ENCODE data around the gene NOP56.

Gene NOP56

DNA sequence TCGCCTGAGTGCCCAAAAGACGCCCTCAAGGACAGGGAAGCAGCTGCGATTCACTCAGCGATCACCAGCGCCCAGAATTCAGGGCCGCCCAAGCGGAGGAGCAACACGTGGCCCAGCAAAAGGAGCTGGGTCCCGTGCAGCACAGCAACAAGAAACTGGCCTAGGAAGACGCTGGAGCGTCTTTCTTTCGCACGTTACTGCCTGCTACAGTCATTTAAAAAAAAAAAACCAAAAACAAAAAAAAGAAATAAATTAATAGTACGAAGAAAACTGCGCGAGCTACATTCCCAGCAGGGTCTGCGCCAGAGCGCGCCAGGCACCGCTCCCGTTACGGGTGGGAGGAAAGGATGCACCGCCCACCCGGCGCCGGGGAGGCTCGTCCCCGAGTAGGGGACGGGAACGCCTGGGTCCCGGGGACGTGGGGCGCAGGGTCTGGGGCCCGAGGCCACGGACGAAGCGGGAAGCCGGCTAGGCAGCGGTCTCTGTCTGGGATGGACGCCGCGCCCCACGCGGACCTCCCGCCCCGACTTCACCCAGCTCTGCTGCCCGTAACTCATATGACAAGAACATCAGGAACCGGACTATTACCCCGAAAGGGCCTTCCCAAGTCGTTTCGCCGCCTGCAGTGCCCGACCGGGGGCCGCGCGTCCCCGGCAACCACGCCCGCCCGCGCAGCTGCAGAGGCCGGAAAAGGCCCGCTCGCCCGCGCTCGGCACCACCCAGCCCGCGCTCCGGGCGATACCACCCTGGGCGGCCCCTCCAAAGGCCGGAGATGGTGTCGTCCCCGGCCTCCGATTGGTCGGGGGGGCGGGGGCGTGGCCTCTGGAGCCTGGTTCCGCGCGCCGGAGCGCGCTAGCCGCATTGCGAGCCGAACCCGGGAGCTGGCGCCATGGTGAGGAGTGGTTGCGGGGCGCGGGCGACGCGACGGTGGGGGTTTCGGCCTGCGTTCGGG is at the start of gene NOP56:
Gene NOP56 (plus strand): TSS at position 861 of the 952 bp plus-strand sequence. CDS start 29 bp downstream, at position 890.
- intact Hi-C loops (cut with DNase I) = loop anchor here (2.0 to 5.0 kb wide), 2 partner anchors 127 to 180 kb away; partner anchors contain the start of gene SNRPB
- DNase-seq = peak; percentile 87 to 99 (median 92)

GRCh38 chr20:2602746-2603145 is 49.7 kb upstream of the NOP56 start:
- intact Hi-C loops (cut with DNase I) = no loop called here
- DNase-seq = no peak

DNA sequence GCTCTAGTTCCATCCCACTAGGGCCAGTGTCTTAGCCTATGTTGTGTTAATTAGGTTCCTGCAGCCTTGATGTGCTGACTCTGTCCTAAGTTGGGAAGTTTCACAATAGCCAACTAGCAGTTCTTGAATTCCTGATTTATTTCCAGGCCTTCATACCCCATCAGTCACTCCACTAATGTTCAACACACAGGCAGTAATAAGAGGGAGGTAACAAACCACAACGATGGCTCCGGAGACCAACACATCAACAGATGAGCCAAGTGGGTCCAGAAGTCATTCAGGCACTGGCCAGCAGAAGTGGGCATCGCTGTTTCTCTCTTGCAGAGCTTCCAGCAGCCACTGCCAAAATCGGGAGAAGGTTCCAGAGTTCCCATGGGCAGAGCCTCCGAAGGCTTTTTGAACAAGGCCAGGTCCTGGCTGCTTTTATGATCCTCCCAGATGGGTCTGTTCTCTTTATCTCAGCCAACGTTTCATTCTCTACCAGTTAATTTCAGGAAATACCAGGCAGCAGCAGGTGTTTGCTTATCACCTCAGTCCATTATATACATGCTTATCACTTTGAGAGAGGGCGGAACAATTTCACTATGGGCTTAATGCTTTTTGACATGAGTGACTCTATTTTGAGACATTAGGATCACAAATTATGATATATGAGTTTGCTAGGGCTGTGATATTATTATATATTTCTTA is 48.5 kb upstream of the NOP56 start:
- intact Hi-C loops (cut with DNase I) = no loop called here
- no peak for DNase-seq

DNA sequence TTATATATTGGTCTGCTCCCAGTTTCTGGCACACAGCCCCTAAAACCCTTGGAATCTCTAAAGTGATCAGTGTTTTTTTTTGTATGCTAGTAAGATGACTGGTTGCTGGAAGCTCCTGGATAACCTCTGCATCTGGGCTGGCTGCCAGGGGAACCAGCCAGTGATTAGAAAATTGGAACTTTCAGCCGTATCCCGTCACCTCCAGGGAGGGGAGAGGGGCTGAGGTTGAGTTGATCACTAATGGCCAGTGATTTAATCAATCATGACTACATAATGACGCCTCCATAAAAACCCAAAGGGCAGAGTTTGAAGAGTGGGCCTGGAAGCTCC is 48.0 kb upstream of the NOP56 start:
- intact Hi-C loops (cut with DNase I) = no loop called here
- DNase-seq = no peak

GRCh38 chr20:2606507-2607006 is 45.9 kb upstream of the NOP56 start:
- no peak for DNase-seq
- intact Hi-C loops (cut with DNase I) = no loop called here

GRCh38 chr20:2610326-2610725 is 42.1 kb upstream of the NOP56 start:
- no peak for DNase-seq
- intact Hi-C loops (cut with DNase I) = no loop called here

DNA sequence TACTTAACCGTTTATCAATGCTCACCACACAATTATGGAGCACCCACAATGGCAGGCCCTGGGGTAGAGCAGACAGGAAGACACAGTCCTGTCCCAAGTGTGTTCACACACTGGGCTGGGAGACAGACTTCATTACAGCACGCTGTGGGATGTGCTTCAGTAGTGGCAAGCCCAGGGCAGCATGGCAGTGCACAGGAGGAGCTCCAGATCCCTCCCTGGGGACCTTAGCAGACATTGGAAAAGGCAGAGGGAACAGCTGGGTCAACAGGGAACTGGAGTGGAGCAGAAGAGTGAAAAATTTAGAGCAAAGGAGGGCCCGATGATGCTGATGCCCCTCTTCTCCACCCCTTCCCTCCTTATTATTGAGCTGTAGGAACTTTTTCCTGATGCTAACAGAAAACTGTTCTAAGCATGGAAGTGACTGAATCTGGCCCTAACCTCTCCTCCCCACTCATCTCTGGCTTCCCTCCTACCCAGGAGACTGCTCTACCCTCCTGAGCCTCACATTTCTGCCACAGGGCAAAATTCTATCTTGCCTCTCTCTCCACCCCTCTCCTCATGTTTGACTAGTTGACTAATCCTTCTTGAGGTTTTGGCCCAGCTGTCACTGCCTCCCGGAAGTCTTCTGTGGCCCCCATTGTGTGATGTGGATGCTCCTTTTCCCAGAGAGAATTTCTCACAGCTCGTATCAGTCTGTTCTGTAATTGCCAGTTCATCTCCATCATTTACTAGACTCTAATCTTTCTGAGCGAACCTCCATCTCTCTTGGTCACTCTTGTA is 41.3 kb upstream of the NOP56 start:
- intact Hi-C loops (cut with DNase I) = no loop called here
- DNase-seq = no peak

GRCh38 chr20:2612073-2612472 is 40.4 kb upstream of the NOP56 start:
- intact Hi-C loops (cut with DNase I) = no loop called here
- DNase-seq = no peak

GRCh38 chr20:2616634-2617033 is 35.8 kb upstream of the NOP56 start:
- intact Hi-C loops (cut with DNase I) = no loop called here
- DNase-seq = no peak

GRCh38 chr20:2617099-2617714 is 35.2 kb upstream of the NOP56 start:
- DNase-seq = no peak
- intact Hi-C loops (cut with DNase I) = no loop called here

DNA sequence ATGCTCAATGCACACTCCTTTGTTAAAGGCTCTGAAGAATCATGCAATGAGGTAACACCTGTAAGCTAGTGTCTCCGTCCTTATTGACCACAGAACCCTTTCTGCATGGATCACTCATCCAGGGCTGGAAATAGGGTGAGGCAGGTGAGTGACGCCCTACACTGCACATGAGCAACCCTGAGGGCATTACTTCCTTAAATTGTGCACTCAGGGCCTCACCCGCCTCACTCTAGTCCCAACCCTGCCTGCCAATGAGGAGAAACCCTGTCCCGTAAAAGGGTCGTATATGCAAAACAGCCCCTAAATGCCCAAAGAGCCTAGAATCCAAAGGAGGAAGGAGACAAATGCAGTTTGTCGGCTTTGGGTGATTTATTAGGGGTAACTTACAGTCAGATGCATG is 33.6 kb upstream of the NOP56 start:
- intact Hi-C loops (cut with DNase I) = no loop called here

DNA sequence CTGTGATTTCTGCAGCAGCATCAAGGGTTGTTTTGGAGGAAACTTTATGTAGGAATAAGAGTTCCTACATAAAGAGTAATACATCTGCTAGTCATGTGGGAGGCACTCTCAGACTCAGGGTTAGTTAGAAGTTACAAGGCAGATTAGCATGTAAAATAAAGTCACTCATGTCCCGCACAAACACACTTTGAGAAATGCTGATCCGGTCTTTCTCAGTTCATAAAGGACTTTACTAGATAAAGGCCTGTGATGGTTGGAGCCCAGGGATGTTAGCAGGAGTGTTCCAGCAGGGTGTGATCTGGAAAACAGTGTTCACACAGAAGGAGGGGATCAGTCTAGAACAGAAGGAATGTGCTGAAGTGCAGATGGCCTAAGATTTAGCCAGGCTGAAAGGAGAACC is 33.1 kb upstream of the NOP56 start:
- DNase-seq = no peak
- intact Hi-C loops (cut with DNase I) = no loop called here

More for the DNA sequence above, 33.6 kb upstream of the NOP56 start:
- DNase-seq = no peak

DNA sequence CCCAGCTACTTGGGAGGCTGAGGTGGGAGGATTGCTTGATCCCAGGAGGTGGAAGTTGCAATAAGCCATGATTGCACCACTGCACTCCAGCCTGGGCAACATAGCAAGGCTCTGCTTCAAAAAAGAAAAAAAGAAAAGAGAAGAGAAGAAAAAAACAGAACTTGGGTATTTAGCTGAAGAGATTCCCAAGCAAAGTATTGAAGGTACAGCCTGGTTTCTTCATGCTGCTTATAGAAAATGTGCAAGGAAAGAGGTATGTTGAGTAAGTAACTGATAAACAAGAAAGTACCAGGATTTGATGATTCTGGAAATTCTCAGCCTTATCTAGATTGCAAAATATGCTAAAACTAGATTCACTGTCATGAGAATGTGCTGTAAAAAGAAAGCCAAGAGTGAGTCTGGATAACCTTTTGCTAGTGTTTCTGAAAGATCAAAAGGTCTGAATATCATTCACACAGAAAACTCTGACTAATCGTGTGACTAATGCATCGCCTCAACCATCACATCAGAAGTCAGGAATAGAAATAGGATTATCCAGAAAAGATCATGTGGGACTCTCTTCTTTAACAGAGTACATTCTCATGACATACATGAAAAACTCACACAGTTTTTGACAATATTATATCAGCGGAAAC is 32.4 kb upstream of the NOP56 start:
- DNase-seq = no peak
- intact Hi-C loops (cut with DNase I) = no loop called here

DNA sequence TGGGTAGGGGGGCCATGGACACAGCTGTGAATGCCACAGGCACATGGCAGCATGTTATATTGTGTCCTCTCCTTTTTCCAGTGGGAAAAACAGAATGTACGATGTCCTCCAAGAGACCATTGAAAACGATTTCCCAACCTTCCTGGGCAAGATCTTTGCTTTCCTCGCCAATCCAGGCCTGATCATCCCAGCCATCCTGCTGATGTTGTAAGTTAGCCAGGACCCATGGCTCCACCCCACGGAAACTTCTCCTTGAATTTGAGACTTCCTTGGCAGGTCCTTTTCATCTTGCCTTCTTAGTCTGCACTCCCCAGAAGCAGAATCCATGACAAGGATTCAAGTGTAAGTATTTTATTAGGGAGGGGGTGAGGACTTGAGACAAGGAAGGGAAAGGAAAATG is 28.2 kb upstream of the NOP56 start:
- DNase-seq = no peak
- intact Hi-C loops (cut with DNase I) = no loop called here

GRCh38 chr20:2625062-2625461 is 27.4 kb upstream of the NOP56 start:
- intact Hi-C loops (cut with DNase I) = no loop called here
- DNase-seq = no peak

DNA sequence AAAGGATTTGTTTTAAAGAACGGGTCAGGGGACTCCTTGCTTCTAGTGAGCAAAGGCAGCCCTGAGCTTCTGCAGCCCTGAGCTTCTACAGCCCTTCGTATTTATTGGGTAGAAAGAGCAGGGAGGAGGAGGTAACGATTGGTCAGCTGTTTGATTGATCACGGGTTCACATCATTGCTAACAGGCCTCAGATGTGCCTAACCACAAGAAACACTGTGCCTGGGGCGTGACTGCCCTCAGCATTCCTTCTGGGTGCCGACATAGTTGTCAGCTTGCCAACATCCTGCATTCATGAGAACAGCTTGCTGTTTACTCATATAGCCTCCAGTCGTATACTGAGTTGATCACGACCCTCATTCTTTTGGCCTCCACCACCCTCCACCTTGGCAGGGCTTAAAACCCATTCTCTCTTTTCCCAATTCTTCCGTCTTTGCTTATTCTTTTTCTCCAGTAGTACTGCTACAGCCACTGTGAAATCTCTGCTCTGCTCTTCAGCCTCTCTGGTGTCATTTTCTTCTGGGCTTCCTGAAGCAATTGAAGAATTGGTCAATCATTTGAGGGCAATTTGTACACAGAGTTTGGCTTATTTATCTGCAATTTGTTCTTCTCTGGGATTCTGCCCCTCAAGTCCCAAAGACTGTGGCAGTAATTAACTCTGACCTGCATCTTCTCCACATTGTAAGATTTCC is 25.4 kb upstream of the NOP56 start:
- intact Hi-C loops (cut with DNase I) = no loop called here

GRCh38 chr20:2631228-2631627 is 21.2 kb upstream of the NOP56 start:
- intact Hi-C loops (cut with DNase I) = no loop called here
- DNase-seq = no peak

More for the DNA sequence above, 25.4 kb upstream of the NOP56 start:
- no peak for DNase-seq

DNA sequence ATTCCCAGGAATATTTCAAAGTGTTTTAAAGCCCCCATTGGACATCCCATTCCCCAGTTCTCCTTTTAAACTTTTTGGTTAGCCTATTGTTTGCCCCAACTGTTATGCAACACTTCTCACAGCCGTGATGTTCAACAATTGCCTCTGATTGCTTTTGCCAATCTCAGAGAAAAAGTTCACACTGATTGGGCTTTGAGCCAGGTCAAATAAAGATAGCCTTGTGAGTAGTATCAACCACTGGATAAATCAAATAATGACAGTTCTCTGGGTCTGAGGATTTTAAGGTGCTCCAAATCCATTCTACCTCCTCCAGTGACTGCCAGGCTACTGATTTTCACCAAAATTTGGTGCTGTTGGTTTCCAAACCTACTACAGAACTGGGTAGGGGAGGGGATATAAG is 19.1 kb upstream of the NOP56 start:
- intact Hi-C loops (cut with DNase I) = no loop called here
- DNase-seq = no peak

GRCh38 chr20:2637246-2637645 is 15.2 kb upstream of the NOP56 start:
- DNase-seq = no peak
- intact Hi-C loops (cut with DNase I) = no loop called here
